K562 (cell line): Measurements from ENCODE around the gene EVI5L. TPM values are rescaled to one million over a fixed set of nuclear protein-coding genes. Genes with fewer than 3 reads are reported as not detected.

ENCODE experiments used
- BCL6 ChIP-seq: fragments of 250-450 bp; sonication (Bioruptor Pico); IDR thresholded peaks from 2 replicates; pipeline ENCODE4 v1.4.0; 2020
- BRCA1 ChIP-seq, 2 experiments: fragments of 450-650 bp in 1 of 2; sonication (generic) in 1 of 2; formaldehyde crosslinking in 1 of 2; IDR thresholded peaks; 2 replicates each; pipeline versions ENCODE4 v1.5.0 to v1.6.1; 2017 to 2020; ENCODE audit warnings: mild to moderate bottlenecking in 1 of 2, missing genetic modification reagents in 1 of 2
- CBX2 ChIP-seq: fragments of 200-600 bp; sonication (generic); IDR thresholded peaks from one replicate; pipeline ENCODE4 v1.6.1; 2012; ENCODE audit warnings: mild to moderate bottlenecking, low read length, inconsistent platforms; ENCODE audit not compliant: insufficient read depth, poor library complexity, severe bottlenecking
- CREB1 ChIP-seq, 2 experiments: sonication (generic) in 1 of 2; formaldehyde crosslinking in 1 of 2; IDR thresholded peaks; 2 replicates each; pipeline versions ENCODE4 v1.6.1 to v1.8.0; 2012 to 2022; ENCODE audit warnings: inconsistent platforms in 1 of 2, mild to moderate bottlenecking in 1 of 2, missing genetic modification reagents in 1 of 2, moderate library complexity in 1 of 2
- E2F5 ChIP-seq: sonication (generic); formaldehyde crosslinking; IDR thresholded peaks from 2 replicates; pipeline ENCODE4 v1.8.0; 2022; ENCODE audit warnings: mild to moderate bottlenecking, missing genetic modification reagents
- FOXM1 ChIP-seq, 2 experiments: fragments of 450-650 bp in 1 of 2; sonication (generic) in 1 of 2; formaldehyde crosslinking in 1 of 2; IDR thresholded peaks; 2 replicates each; pipeline versions ENCODE4 v1.6.1 to v1.9.0; 2017 to 2022; ENCODE audit warnings: low read depth in 2 of 2, mild to moderate bottlenecking in 2 of 2, missing genetic modification reagents in 1 of 2, moderate library complexity in 1 of 2
- MXD1 ChIP-seq: fragments of 250-450 bp; sonication (Bioruptor Pico); IDR thresholded peaks from 2 replicates; pipeline ENCODE4 v1.8.0; 2021; ENCODE audit warnings: borderline replicate concordance, mild to moderate bottlenecking, moderate library complexity; ENCODE audit not compliant: poor library complexity, severe bottlenecking
- POLR2AphosphoS5 ChIP-seq: IDR thresholded peaks from 2 replicates; pipeline ENCODE4 v1.6.1; 2011; ENCODE audit warnings: mild to moderate bottlenecking, low read depth, low read length, moderate library complexity; ENCODE audit not compliant: control insufficient read depth, insufficient read depth
- PTBP1 ChIP-seq: fragments of 200-400 bp; formaldehyde crosslinking; IDR thresholded peaks from 2 replicates; pipeline ENCODE4 v1.6.1; 2017; ENCODE audit warnings: low read depth, low read length
- RBM14 ChIP-seq: fragments of 200-400 bp; formaldehyde crosslinking; IDR thresholded peaks from 2 replicates; pipeline ENCODE4 v1.6.1; 2018; ENCODE audit warnings: low read depth, mild to moderate bottlenecking, low read length, moderate library complexity, borderline replicate concordance; ENCODE audit not compliant: insufficient read depth
- RBM22 ChIP-seq: fragments of 200-400 bp; formaldehyde crosslinking; IDR thresholded peaks from 2 replicates; pipeline ENCODE4 v1.6.1; 2018; ENCODE audit warnings: low read length, low read depth; ENCODE audit not compliant: poor library complexity, severe bottlenecking
- SAP30 ChIP-seq: fragments of 200-600 bp; sonication (generic); IDR thresholded peaks from 2 replicates; pipeline ENCODE4 v1.6.1; 2012; ENCODE audit warnings: borderline replicate concordance, low read depth, mild to moderate bottlenecking, moderate library complexity, low read length, control low read depth, inconsistent platforms; ENCODE audit not compliant: insufficient read depth, poor library complexity, severe bottlenecking
- SIX5 ChIP-seq, 2 experiments: IDR thresholded peaks; 2 replicates each; pipeline ENCODE4 v1.6.1; 2011; ENCODE audit warnings: low read length in 2 of 2, borderline replicate concordance in 1 of 2, low read depth in 1 of 2, mild to moderate bottlenecking in 1 of 2, moderate library complexity in 1 of 2; ENCODE audit not compliant: insufficient read depth in 1 of 2
- TAL1 ChIP-seq: fragments of 450-650 bp; IDR thresholded peaks from 2 replicates; pipeline ENCODE4 v1.6.1; 2016; ENCODE audit warnings: mild to moderate bottlenecking
- THAP7 ChIP-seq: fragments of 250-450 bp; sonication (Bioruptor Pico); IDR thresholded peaks from 2 replicates; pipeline ENCODE4 v1.5.0; 2021
- polyA plus RNA-seq, 8 experiments: library from polyadenylated mRNA; depleted of rRNA in 4 of 8; stranded (reverse) in 5 of 8; unstranded in 3 of 8; fragments of >200 nt; fragmentation: Nextera tagmentation in 2 of 8; fragmentation: Illumina TruSeq in 1 of 8; extraction: Ambion mirVana in 2 of 8; extraction: Trizol in 1 of 8; gene quantifications; 2 replicates each; pipeline versions ENCODE4 v1.2.1 to v1.2.3, GENCODE V29; 2011 to 2014; ENCODE audit warnings: inconsistent platforms in 1 of 8, missing spikeins in 1 of 8
- total RNA-seq, 7 experiments: library from RNA; depleted of rRNA in 6 of 7; stranded (reverse); fragments of >200 nt in 6 of 7; fragmentation: Illumina TruSeq in 2 of 7; extraction: Trizol in 2 of 7; gene quantifications; 2 replicates each; pipeline versions ENCODE4 v1.2.1 to v1.2.3, GENCODE V29; 2011 to 2021; ENCODE audit warnings: low replicate concordance in 1 of 7
- TF ChIP-seq, protein P1 (sequence below): sonication (generic); formaldehyde crosslinking; IDR thresholded peaks from 2 replicates; pipeline ENCODE4 v1.8.1; 2023; ENCODE audit warnings: mild to moderate bottlenecking, missing genetic modification reagents
- TF ChIP-seq, protein P2 (sequence below), 2 experiments: IDR thresholded peaks; 2 replicates each; pipeline ENCODE4 v1.6.1; 2011; ENCODE audit warnings: borderline replicate concordance in 1 of 2, control low read depth in 1 of 2, low read depth in 1 of 2, low read length in 1 of 2, mild to moderate bottlenecking in 1 of 2, mixed read lengths in 1 of 2, moderate library complexity in 1 of 2; ENCODE audit not compliant: insufficient read depth in 1 of 2, insufficient read length in 1 of 2, poor library complexity in 1 of 2, severe bottlenecking in 1 of 2; ENCODE audit errors: extremely low read depth in 1 of 2

EVI5L gene
- total and polyA plus RNA-seq, 9 of the 15 experiments (the other 6 are each of a cell fraction or from before 2014, with no cell fraction given) = 0.69 to 1.8 (median 1.2) TPM; not detected in 2

DNA sequence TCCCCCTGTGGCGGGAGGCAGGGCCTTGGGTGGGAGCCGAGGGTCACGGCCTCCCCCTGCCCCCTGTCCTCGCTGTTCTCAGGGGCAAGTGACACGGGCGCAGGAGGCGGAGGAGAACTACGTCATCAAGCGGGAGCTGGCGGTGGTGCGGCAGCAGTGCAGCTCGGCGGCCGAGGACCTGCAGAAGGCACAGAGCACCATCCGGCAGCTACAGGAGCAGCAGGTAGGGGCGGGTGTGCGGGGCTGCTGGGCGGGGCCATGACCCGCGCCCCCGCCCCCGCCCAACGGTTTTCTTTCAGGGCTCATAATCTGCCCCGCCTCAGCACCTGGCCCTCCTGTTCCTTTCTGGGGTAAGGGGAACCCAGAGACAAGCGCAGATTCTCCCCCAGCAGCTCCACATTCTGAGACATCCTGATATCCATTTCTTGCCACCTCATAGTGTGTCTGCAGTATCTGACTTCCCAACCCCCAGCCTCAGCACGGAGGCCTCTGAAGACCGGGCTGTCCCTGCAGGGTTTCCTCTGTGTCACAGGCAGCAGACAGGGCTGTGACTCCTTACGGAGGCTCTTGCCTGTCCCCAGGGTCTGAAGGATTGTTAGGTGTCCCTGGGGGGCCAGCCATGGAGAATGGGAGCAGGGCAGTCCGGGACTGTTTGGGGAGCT is 28.2 kb downstream of the EVI5L start (continued):
- TF ChIP-seq, protein P1, sequence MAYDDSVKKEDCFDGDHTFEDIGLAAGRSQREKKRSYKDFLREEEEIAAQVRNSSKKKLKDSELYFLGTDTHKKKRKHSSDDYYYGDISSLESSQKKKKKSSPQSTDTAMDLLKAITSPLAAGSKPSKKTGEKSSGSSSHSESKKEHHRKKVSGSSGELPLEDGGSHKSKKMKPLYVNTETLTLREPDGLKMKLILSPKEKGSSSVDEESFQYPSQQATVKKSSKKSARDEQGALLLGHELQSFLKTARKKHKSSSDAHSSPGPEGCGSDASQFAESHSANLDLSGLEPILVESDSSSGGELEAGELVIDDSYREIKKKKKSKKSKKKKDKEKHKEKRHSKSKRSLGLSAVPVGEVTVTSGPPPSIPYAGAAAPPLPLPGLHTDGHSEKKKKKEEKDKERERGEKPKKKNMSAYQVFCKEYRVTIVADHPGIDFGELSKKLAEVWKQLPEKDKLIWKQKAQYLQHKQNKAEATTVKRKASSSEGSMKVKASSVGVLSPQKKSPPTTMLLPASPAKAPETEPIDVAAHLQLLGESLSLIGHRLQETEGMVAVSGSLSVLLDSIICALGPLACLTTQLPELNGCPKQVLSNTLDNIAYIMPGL (CRISPR knock-in tag) = no peak
- no peak for TF ChIP-seq BRCA1 (IDR thresholded peaks at IDR 0.05)
- TF ChIP-seq BRCA1 (CRISPR knock-in tag; IDR thresholded peaks at IDR 0.05) = no peak
- TF ChIP-seq RBM22 = no peak
- TF ChIP-seq, protein P2, sequence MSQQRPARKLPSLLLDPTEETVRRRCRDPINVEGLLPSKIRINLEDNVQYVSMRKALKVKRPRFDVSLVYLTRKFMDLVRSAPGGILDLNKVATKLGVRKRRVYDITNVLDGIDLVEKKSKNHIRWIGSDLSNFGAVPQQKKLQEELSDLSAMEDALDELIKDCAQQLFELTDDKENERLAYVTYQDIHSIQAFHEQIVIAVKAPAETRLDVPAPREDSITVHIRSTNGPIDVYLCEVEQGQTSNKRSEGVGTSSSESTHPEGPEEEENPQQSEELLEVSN (IDR thresholded peaks at IDR 0.05; ENCODE audit: borderline replicate concordance in 1 of 2, extremely low read depth in 1 of 2, insufficient read depth in 1 of 2, insufficient read length in 1 of 2, low read depth in 1 of 2, low read length in 1 of 2, poor library complexity in 1 of 2, severe bottlenecking in 1 of 2) = peak; percentile 45
- no peak for TF ChIP-seq PTBP1
- no peak for TF ChIP-seq CBX2
- TF ChIP-seq BCL6 (CRISPR knock-in tag) = no peak
- no peak for TF ChIP-seq THAP7
- TF ChIP-seq CREB1 (IDR thresholded peaks at IDR 0.05) = peak; percentile 74; the same call in 1 of the 2 replicates
- peak; percentile 72 for TF ChIP-seq CREB1 (CRISPR knock-in tag; IDR thresholded peaks at IDR 0.05)
- no peak for TF ChIP-seq RBM14
- no peak for TF ChIP-seq SAP30
- no peak for TF ChIP-seq MXD1 (CRISPR knock-in tag)
- TF ChIP-seq TAL1 = peak; percentile 17; the same call in 1 of the 2 replicates
- peak; percentile 53; the same call in 1 of the 2 replicates for TF ChIP-seq POLR2AphosphoS5
- no peak for TF ChIP-seq E2F5 (CRISPR knock-in tag)
- no peak for TF ChIP-seq FOXM1 (IDR thresholded peaks at IDR 0.05; ENCODE audit: low read depth)
- TF ChIP-seq FOXM1 (CRISPR knock-in tag; IDR thresholded peaks at IDR 0.05; ENCODE audit: low read depth) = no peak
- no peak for TF ChIP-seq SIX5 (IDR thresholded peaks at IDR 0.05; ENCODE audit: borderline replicate concordance in 1 of 2, insufficient read depth in 1 of 2, low read depth in 1 of 2, low read length in 2 of 2)
